Activated CD4-positive, alpha-beta T cell treated with anti-CD3 and anti-CD28 coated beads, Interleukin-2, amount 50 U/mL, for 16 hours (primary cell): ENCODE measurements around the gene WFDC1.
A peak's percentile ranks its signal among the peaks of the same experiment; 100 is the strongest.

ENCODE experiments used
- DNase-seq: peaks from one replicate; pipeline ENCODE4 v3.0.0-alpha.2; 2020

Gene WFDC1

GRCh38 chr16:84294531-84295142, at the start of gene WFDC1:
TSS of gene WFDC1 (plus strand) at chr16:84294878. CDS start at chr16:84294972, 94 bp downstream.
- no peak for DNase-seq

GRCh38 chr16:84245956-84246678, 48.6 kb upstream of the WFDC1 start:
- no peak for DNase-seq

GRCh38 chr16:84246679-84247077, 48.0 kb upstream of the WFDC1 start:
- DNase-seq: no peak

- no peak for DNase-seq
These were observed 47.3 kb upstream of the WFDC1 start for GRCh38 chr16:84247331-84247730.

- no peak for DNase-seq
These were observed 46.8 kb upstream of the WFDC1 start for GRCh38 chr16:84247844-84248243.

- DNase-seq: no peak
These were observed 42.5 kb upstream of the WFDC1 start for GRCh38 chr16:84252184-84252583.

GRCh38 chr16:84253173-84253572, 41.5 kb upstream of the WFDC1 start:
- DNase-seq: no peak

GRCh38 chr16:84254062-84254461, 40.6 kb upstream of the WFDC1 start:
- DNase-seq: no peak

- DNase-seq: no peak
These were observed 39.4 kb upstream of the WFDC1 start for GRCh38 chr16:84255050-84255810.

- no peak for DNase-seq
These were observed 36.4 kb upstream of the WFDC1 start for GRCh38 chr16:84258266-84258665.

- DNase-seq: no peak
These were observed 35.0 kb upstream of the WFDC1 start for GRCh38 chr16:84259691-84260090.

GRCh38 chr16:84260766-84261554, 33.7 kb upstream of the WFDC1 start:
- DNase-seq: no peak

- no peak for DNase-seq
These were observed 32.6 kb upstream of the WFDC1 start for GRCh38 chr16:84262031-84262430.

- DNase-seq: no peak
These were observed 31.7 kb upstream of the WFDC1 start for GRCh38 chr16:84262939-84263338.

GRCh38 chr16:84266451-84266850, 28.2 kb upstream of the WFDC1 start:
- peak; percentile 52 for DNase-seq

- DNase-seq: no peak
These were observed 27.3 kb upstream of the WFDC1 start for GRCh38 chr16:84267380-84267779.

- no peak for DNase-seq
These were observed 26.2 kb upstream of the WFDC1 start for GRCh38 chr16:84268291-84269040.

GRCh38 chr16:84270071-84270470, 24.6 kb upstream of the WFDC1 start:
- no peak for DNase-seq

- DNase-seq: no peak
These were observed 24.1 kb upstream of the WFDC1 start for GRCh38 chr16:84270531-84270930.

- DNase-seq: no peak
These were observed 23.6 kb upstream of the WFDC1 start for GRCh38 chr16:84271037-84271436.

- no peak for DNase-seq
These were observed 22.8 kb upstream of the WFDC1 start for GRCh38 chr16:84271866-84272265.

- DNase-seq: no peak
These were observed 21.8 kb upstream of the WFDC1 start for GRCh38 chr16:84272740-84273320.
